Nephron progenitor cell (in vitro differentiated cells): ENCODE measurements around the gene CLCN1.
A peak's percentile ranks its signal among the peaks of the same experiment; 100 is the strongest.

Experiments used
- DNase-seq: peaks from one replicate; pipeline ENCODE4 v3.0.0; 2021
- H3K27ac Mint-ChIP-seq: 2 replicates; pipeline ENCODE4 v1.8.0; 2021; ENCODE audit warnings: mild to moderate bottlenecking, moderate library complexity, mixed read lengths
- H3K27me3 Mint-ChIP-seq: 2 replicates; pipeline ENCODE4 v1.8.0; 2021; ENCODE audit warnings: mild to moderate bottlenecking, low read depth, mixed read lengths; ENCODE audit not compliant: poor library complexity
- H3K36me3 Mint-ChIP-seq: 2 replicates; pipeline ENCODE4 v1.8.0; 2021; ENCODE audit warnings: low read depth, mixed read lengths
- H3K4me1 Mint-ChIP-seq: 2 replicates; pipeline ENCODE4 v1.8.0; 2021; ENCODE audit warnings: mixed read lengths
- H3K4me3 Mint-ChIP-seq: 2 replicates; pipeline ENCODE4 v1.8.0; 2021; ENCODE audit warnings: mild to moderate bottlenecking, moderate library complexity, mixed read lengths
- H3K9me3 Mint-ChIP-seq: 2 replicates; pipeline ENCODE4 v1.8.0; 2021; ENCODE audit warnings: mild to moderate bottlenecking, moderate library complexity, mixed read lengths
- CTCF ChIP-seq: fragments of 200-600 bp; sonication (generic); IDR thresholded peaks from 2 replicates; pipeline ENCODE4 v1.5.0; 2021; ENCODE audit warnings: antibody characterized with exemption

The CLCN1 gene

GRCh38 chr7:143280566-143280965 is 35.3 kb upstream of the CLCN1 start:
- no peak for TF ChIP-seq CTCF
- Mint-ChIP-seq H3K27ac (no peak overlapping the region), H3K4me3 (no peak overlapping the region), H3K36me3 (no peaks in the 10 kb centered on the region), H3K4me1 (peaks cover 21% of the 10 kb centered on the region), H3K9me3 (no peaks in the 10 kb centered on the region), H3K27me3 (peaks cover 17% of the 10 kb centered on the region)
- DNase-seq, result no peak

GRCh38 chr7:143281529-143281928 is 34.4 kb upstream of the CLCN1 start:
- Mint-ChIP-seq H3K27me3 (peaks cover 19% of the 10 kb centered on the region), H3K27ac (no peak overlapping the region), H3K4me3 (no peak overlapping the region), H3K4me1 (peaks cover 24% of the 10 kb centered on the region), H3K9me3 (peaks cover 1% of the 10 kb centered on the region), H3K36me3 (peaks cover under 1% of the 10 kb centered on the region)
- no peak for TF ChIP-seq CTCF
- no peak for DNase-seq

GRCh38 chr7:143282124-143282523 is 33.8 kb upstream of the CLCN1 start:
- Mint-ChIP-seq H3K4me3 (no peak overlapping the region), H3K27ac (no peak overlapping the region), H3K36me3 (peaks cover 6% of the 10 kb centered on the region), H3K27me3 (peaks cover 21% of the 10 kb centered on the region), H3K9me3 (peaks cover 7% of the 10 kb centered on the region), H3K4me1 (peaks cover 24% of the 10 kb centered on the region)
- TF ChIP-seq CTCF, result no peak
- DNase-seq, result no peak

GRCh38 chr7:143283381-143283780 is 32.5 kb upstream of the CLCN1 start:
- peaks cover 12% of the 10 kb centered on the region for H3K36me3 Mint-ChIP-seq
- TF ChIP-seq CTCF, result no peak
- no peak for DNase-seq
- peaks cover 16% of the 10 kb centered on the region for H3K9me3 Mint-ChIP-seq
- peaks cover 24% of the 10 kb centered on the region for H3K4me1 Mint-ChIP-seq
- H3K27ac Mint-ChIP-seq, result no peak overlapping the region
- no peak overlapping the region for H3K4me3 Mint-ChIP-seq
- H3K27me3 Mint-ChIP-seq, result peaks cover 19% of the 10 kb centered on the region

- no peak for TF ChIP-seq CTCF
- DNase-seq, result no peak
- H3K4me3 Mint-ChIP-seq, result peak within 1 kb of the TSS; percentile 49
- peak within 1 kb of the TSS; percentile 64 for H3K27ac Mint-ChIP-seq
- peaks cover 33% of the 10 kb centered on the region for H3K4me1 Mint-ChIP-seq
- peaks cover 19% of the 10 kb centered on the region for H3K27me3 Mint-ChIP-seq
- peaks cover 12% of the 10 kb centered on the region for H3K36me3 Mint-ChIP-seq
- peaks cover 16% of the 10 kb centered on the region for H3K9me3 Mint-ChIP-seq
These were observed 31.1 kb upstream of the CLCN1 start, which contains the start of gene TMEM139 for GRCh38 chr7:143284591-143285469. Gene TMEM139 (plus strand): TSS chr7:143284958. CDS start chr7:143285958, 1,000 bp downstream.

- H3K27ac Mint-ChIP-seq, result no peak overlapping the region
- H3K36me3 Mint-ChIP-seq, result peaks cover 12% of the 10 kb centered on the region
- H3K4me3 Mint-ChIP-seq, result no peak overlapping the region
- DNase-seq, result no peak
- peaks cover 13% of the 10 kb centered on the region for H3K27me3 Mint-ChIP-seq
- H3K4me1 Mint-ChIP-seq, result peaks cover 39% of the 10 kb centered on the region
- TF ChIP-seq CTCF, result no peak
- H3K9me3 Mint-ChIP-seq, result peaks cover 16% of the 10 kb centered on the region
These were observed 30.5 kb upstream of the CLCN1 start for GRCh38 chr7:143285470-143285778.
